Astrocyte of the spinal cord (primary cell): ENCODE data around the gene ENTREP1.

Source experiments
- DNase-seq: peaks from one replicate; pipeline ENCODE4 v3.0.0; 2011; ENCODE audit warnings: low read depth, low spot score
- H3K4me3 ChIP-seq: 2 replicates; pipeline ENCODE4 v1.5.1; 2011; ENCODE audit warnings: low read depth, mild to moderate bottlenecking, low read length, moderate library complexity
- in situ Hi-C: cut with HindIII; loops from 2 replicates; pipeline ENCODE4 v1.10.0; 2017; ENCODE audit warnings: low sequenced_read_pairs
- TF ChIP-seq, protein P1 (sequence below): IDR thresholded peaks from 2 replicates; pipeline ENCODE4 v1.5.1; 2012; ENCODE audit warnings: low read depth, mild to moderate bottlenecking, low read length, inconsistent platforms

ENTREP1 gene

DNA sequence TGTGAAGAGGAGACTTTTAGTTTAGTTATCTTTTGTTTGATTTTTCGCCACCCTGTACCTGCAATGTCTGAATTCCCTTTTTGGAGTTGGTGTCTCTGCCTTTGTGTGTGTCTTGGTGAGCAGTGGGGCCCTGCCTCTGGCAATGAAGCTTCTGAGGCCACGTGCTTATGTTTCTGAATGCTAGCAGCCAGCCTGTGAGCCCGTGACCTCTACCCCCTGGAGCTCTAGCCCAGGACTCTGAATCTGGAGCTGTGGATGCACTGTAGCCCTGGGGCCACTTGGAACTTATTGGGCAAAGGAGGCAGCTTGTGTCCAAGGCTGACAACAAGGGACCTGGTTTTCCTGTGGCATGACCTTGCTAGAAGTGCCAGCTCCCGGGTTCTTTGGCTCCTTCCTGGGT, 19.4 kb downstream of the ENTREP1 start:
- DNase-seq = no peak
- TF ChIP-seq, protein P1, sequence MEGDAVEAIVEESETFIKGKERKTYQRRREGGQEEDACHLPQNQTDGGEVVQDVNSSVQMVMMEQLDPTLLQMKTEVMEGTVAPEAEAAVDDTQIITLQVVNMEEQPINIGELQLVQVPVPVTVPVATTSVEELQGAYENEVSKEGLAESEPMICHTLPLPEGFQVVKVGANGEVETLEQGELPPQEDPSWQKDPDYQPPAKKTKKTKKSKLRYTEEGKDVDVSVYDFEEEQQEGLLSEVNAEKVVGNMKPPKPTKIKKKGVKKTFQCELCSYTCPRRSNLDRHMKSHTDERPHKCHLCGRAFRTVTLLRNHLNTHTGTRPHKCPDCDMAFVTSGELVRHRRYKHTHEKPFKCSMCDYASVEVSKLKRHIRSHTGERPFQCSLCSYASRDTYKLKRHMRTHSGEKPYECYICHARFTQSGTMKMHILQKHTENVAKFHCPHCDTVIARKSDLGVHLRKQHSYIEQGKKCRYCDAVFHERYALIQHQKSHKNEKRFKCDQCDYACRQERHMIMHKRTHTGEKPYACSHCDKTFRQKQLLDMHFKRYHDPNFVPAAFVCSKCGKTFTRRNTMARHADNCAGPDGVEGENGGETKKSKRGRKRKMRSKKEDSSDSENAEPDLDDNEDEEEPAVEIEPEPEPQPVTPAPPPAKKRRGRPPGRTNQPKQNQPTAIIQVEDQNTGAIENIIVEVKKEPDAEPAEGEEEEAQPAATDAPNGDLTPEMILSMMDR = no peak
- H3K4me3 ChIP-seq = no peak overlapping the region
- in situ Hi-C loops = no loop called here

DNA sequence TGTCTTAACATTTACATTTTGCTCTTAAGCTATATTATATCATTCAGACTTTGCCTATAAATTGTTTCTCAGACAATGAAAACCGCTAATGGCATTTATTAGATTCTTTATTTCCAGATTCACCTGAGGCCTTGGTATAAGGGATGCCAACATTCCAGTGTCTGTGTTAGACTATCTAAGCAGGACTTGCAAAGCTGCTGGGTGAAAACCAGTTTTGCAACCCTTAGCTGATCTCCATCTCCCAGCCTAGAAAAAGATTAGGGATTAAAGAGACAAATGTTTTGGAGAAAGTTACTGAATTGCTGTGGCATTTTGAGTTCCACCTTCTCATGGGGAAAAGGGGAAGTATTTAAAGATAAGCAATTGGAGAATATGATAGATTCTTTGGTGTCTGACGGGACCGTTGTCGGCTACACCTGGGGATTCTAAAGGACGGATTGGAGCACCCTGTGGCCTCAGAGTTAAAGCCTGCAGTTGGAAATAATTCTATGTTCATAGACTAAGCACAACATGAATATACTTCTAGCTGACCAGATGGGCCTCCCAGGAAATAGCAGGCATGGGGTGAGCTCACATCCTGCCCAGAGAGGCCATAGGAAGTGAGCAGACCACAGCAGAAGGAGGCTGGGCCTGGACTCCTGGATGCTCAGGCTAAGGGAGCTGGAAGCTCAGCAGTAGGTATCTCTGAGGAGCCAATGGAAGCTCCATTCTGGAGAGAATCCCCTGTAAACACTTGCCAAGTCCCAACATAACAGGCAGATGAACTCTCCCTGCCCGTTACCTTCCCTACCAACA, 21.8 kb downstream of the ENTREP1 start:
- TF ChIP-seq, protein P1 = no peak
- no peak for DNase-seq
- in situ Hi-C loops = no loop called here
- H3K4me3 ChIP-seq = no peak overlapping the region

DNA sequence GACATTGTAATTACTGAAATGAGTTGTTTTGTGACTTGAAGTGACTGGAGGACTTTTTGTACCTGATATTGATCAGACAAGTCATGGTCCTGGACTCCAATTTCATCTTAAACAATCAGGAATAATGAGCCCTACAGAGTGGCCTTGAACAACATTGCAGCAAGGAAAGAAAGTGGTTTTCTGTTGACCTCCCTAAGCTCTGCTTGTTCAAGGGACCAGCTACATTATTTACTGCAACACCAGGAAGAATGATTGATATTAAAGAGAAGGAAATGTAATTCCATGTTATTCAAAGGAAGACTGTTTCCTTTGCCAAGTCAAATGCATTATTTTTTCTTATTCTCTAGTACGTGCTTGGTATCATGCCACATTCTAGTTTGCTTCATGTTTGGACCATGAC, 22.6 kb downstream of the ENTREP1 start:
- H3K4me3 ChIP-seq = no peak overlapping the region
- TF ChIP-seq, protein P1 = no peak
- DNase-seq = no peak
- in situ Hi-C loops = no loop called here

DNA sequence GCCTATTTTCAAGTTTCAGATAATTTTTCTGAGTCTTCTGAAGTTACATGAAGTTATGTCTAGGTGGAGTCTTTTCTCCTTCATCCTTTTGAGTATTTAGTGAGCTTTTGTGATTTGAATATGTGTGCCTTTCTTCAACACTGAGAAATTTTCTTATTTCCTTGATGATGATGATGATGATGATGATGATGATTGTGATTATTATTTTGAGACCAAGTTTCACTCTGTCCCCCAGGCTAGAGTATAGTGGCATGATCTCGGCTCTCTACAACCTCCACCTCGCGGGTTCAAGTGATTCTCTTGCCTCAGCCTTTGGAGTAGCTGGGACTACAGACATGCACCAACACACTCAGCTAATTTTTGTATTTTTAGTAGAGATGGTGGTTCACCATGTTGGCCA, 26.2 kb downstream of the ENTREP1 start:
- DNase-seq = no peak
- in situ Hi-C loops = no loop called here
- no peak overlapping the region for H3K4me3 ChIP-seq
- TF ChIP-seq, protein P1 = no peak

DNA sequence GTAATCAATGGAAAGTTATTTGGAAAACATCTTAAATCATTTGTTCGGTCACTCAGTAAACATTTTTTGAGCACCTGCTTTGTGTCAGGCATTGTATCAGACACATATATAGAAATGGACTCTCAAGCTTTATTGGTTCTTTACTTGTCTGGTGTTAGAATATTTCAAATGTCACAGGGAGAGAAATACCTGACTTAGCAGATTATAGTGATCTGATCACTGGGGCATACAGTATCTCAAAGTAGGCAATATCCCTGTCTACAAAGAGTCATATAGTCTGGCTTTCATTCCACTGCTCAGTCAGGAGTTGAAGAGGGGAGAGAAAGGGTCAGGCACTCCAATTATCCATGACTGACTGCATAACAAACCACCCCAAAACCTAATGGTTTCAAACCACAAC, 30.2 kb downstream of the ENTREP1 start:
- in situ Hi-C loops = no loop called here
- no peak overlapping the region for H3K4me3 ChIP-seq
- TF ChIP-seq, protein P1 = no peak
- no peak for DNase-seq

DNA sequence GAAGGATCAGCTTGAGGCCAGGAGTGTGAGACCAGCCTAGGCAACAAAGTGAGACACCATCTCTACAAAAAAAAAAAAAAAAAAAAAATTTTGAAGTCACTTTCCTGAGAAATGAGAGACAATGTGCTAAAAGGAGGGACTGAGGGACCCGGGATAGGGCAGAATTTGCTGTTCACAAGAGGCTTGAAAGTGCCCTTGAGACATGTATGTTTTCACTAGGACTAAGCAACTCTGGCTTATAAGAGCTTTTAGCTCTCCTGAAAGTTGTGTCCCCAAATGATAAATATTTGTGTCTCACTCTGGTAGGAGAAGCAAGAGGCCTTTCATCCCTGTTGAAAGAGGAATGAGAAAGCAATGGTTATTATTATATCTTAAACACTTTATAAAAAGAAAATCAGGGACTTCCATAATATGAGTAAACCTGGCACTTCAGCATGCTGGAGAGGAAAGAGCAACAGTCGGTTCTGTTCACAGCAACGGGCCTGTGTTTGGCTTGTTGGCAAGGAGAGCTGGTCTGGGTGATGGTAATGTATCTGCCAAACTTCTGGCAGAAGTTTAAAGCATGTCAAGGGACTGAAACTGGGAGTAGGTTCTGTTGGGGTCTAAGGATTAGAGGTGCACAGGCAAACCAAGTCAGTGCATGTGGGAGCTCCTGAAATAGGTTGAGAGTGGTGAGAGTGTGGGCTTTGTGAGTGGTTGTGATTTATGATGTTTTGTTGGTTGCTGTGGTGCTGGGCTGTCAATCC, 32.2 kb downstream of the ENTREP1 start:
- no peak overlapping the region for H3K4me3 ChIP-seq
- DNase-seq = no peak
- in situ Hi-C loops = no loop called here
- TF ChIP-seq, protein P1 = no peak
